ENCODE results near the gene KRT79.
"Not testable (repeated sequence)": the region's sequence is repeated elsewhere in the genome, so short reads cannot be mapped to it uniquely, and the experiment has no call there.

KRT79 gene

GRCh38 chr12:52856787-52857186 lies 22.7 kb upstream of the KRT79 start:
- Histone ChIP-seq H3K27me3 (ENCODE audit: insufficient read depth, poor library complexity, severe bottlenecking) (no peaks in the 10 kb centered on the region), H3K27ac (replicated peaks) (no peak overlapping the region), H3K4me3 (replicated peaks; ENCODE audit: insufficient read depth, low read length) (no peak overlapping the region)
- TF ChIP-seq GABPA (IDR thresholded peaks at IDR 0.05; ENCODE audit: low read depth) (no peak), REST (IDR thresholded peaks at IDR 0.05; ENCODE audit: insufficient replicate concordance, low read depth) (no peak), SPI1 (IDR thresholded peaks at IDR 0.05; ENCODE audit: borderline replicate concordance, low read depth) (no peak), POLR2AphosphoS5 (IDR thresholded peaks at IDR 0.05; ENCODE audit: low read depth) (no peak), CTCF (IDR thresholded peaks at IDR 0.05; ENCODE audit: insufficient read depth, low read length) (no peak)
- DNase-seq (ENCODE audit: low read depth in 1 of 2, low spot score in 1 of 2) = no peak

DNA sequence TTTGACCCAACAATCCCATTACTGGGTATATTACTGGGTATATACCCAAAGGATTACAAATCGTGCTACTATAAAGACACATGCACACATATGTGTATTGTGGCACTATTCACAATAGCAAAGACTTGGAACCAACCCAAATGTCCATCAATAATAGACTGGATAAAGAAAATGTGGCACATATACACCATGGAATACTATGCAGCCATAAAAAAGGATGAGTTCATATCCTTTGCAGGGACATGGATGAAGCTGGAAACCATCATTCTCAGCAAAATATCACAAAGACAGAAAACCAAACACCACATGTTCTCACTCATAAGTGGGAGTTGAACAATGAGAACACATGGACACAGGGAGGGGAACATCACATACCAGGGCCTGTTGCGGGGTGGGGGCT lies 22.0 kb upstream of the KRT79 start:
- not testable (repeated sequence) for DNase-seq (ENCODE audit: low read depth in 1 of 2, low spot score in 1 of 2); H3K27me3 ChIP-seq (ENCODE audit: insufficient read depth, poor library complexity, severe bottlenecking); H3K27ac ChIP-seq (replicated peaks); H3K4me3 ChIP-seq (replicated peaks; ENCODE audit: insufficient read depth, low read length)

DNA sequence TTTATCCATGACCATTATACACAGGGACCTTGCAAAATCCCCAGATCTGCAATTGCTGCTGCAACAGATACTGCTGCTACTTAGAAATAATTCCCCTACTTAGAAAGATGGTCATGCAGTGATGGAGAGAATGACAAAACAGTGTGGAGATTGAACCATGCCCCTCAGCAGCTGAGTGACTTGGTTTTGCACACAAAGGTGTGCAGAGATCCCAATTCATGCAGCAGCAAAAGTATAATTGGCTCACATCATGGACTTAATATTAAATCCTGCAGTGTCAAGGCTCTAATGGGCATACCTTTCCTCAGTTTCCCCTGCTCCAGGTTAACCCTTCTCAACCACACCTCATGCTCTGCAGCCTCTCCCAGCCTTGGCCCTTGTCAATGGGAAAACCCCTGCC lies 17.7 kb upstream of the KRT79 start:
- no peak for DNase-seq (ENCODE audit: low read depth in 1 of 2, low spot score in 1 of 2)
- Histone ChIP-seq H3K4me3 (replicated peaks; ENCODE audit: insufficient read depth, low read length) (no peak overlapping the region), H3K27me3 (ENCODE audit: insufficient read depth, poor library complexity, severe bottlenecking) (peaks cover 5% of the 10 kb centered on the region), H3K27ac (replicated peaks) (no peak overlapping the region)
- TF ChIP-seq POLR2AphosphoS5 (IDR thresholded peaks at IDR 0.05; ENCODE audit: low read depth) (no peak), SPI1 (IDR thresholded peaks at IDR 0.05; ENCODE audit: borderline replicate concordance, low read depth) (no peak), GABPA (IDR thresholded peaks at IDR 0.05; ENCODE audit: low read depth) (no peak), CTCF (IDR thresholded peaks at IDR 0.05; ENCODE audit: insufficient read depth, low read length) (no peak), REST (IDR thresholded peaks at IDR 0.05; ENCODE audit: insufficient replicate concordance, low read depth) (no peak)

GRCh38 chr12:52850681-52851080 lies 16.6 kb upstream of the KRT79 start:
- peaks cover 5% of the 10 kb centered on the region for H3K27me3 ChIP-seq (ENCODE audit: insufficient read depth, poor library complexity, severe bottlenecking)
- H3K27ac ChIP-seq (replicated peaks) = no peak overlapping the region
- DNase-seq (ENCODE audit: low read depth in 1 of 2, low spot score in 1 of 2) = no peak
- no peak overlapping the region for H3K4me3 ChIP-seq (replicated peaks; ENCODE audit: insufficient read depth, low read length)
- TF ChIP-seq CTCF (IDR thresholded peaks at IDR 0.05; ENCODE audit: insufficient read depth, low read length) (no peak), REST (IDR thresholded peaks at IDR 0.05; ENCODE audit: insufficient replicate concordance, low read depth) (no peak), SPI1 (IDR thresholded peaks at IDR 0.05; ENCODE audit: borderline replicate concordance, low read depth) (no peak), POLR2AphosphoS5 (IDR thresholded peaks at IDR 0.05; ENCODE audit: low read depth) (no peak), GABPA (IDR thresholded peaks at IDR 0.05; ENCODE audit: low read depth) (no peak)
